Mammary epithelial cell (primary cell): ENCODE data around the gene HTT-AS.

Experiments used
- EZH2 ChIP-seq: IDR thresholded peaks from 2 replicates; pipeline ENCODE4 v1.6.1; 2012; ENCODE audit warnings: low read length, inconsistent platforms, borderline replicate concordance
- TF ChIP-seq, protein P1 (sequence below), 2 donors: IDR thresholded peaks in 1 of 2; conservative IDR thresholded peaks in 1 of 2; 2 replicates each; pipeline ENCODE4 v1.5.1; 2011 to 2012; ENCODE audit warnings: inconsistent platforms in 2 of 2, low read length in 2 of 2, mild to moderate bottlenecking in 2 of 2, control low read depth in 1 of 2, low read depth in 1 of 2; ENCODE audit not compliant: insufficient read depth in 1 of 2; ENCODE audit errors: extremely low read depth in 1 of 2

DNA sequence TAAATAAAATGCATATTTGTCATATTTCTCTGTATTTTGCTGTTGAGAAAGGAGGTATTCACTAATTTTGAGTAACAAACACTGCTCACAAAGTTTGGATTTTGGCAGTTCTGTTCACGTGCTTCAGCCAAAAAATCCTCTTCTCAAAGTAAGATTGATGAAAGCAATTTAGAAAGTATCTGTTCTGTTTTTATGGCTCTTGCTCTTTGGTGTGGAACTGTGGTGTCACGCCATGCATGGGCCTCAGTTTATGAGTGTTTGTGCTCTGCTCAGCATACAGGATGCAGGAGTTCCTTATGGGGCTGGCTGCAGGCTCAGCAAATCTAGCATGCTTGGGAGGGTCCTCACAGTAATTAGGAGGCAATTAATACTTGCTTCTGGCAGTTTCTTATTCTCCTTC lies 3.5 kb upstream of the HTT-AS start:
- TF ChIP-seq, protein P1, sequence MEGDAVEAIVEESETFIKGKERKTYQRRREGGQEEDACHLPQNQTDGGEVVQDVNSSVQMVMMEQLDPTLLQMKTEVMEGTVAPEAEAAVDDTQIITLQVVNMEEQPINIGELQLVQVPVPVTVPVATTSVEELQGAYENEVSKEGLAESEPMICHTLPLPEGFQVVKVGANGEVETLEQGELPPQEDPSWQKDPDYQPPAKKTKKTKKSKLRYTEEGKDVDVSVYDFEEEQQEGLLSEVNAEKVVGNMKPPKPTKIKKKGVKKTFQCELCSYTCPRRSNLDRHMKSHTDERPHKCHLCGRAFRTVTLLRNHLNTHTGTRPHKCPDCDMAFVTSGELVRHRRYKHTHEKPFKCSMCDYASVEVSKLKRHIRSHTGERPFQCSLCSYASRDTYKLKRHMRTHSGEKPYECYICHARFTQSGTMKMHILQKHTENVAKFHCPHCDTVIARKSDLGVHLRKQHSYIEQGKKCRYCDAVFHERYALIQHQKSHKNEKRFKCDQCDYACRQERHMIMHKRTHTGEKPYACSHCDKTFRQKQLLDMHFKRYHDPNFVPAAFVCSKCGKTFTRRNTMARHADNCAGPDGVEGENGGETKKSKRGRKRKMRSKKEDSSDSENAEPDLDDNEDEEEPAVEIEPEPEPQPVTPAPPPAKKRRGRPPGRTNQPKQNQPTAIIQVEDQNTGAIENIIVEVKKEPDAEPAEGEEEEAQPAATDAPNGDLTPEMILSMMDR (conservative IDR thresholded peaks at IDR 0.05 in 1 of 2, IDR thresholded peaks at IDR 0.05 in 1 of 2; ENCODE audit: extremely low read depth in 1 of 2, insufficient read depth in 1 of 2, low read depth in 1 of 2, low read length in 2 of 2) = no peak
- TF ChIP-seq EZH2 = no peak
